Measurements from ENCODE around the gene CHAF1A. TPM values are rescaled to one million over a fixed set of nuclear protein-coding genes. Genes with fewer than 3 reads are reported as not detected.

Gene CHAF1A, protein sequence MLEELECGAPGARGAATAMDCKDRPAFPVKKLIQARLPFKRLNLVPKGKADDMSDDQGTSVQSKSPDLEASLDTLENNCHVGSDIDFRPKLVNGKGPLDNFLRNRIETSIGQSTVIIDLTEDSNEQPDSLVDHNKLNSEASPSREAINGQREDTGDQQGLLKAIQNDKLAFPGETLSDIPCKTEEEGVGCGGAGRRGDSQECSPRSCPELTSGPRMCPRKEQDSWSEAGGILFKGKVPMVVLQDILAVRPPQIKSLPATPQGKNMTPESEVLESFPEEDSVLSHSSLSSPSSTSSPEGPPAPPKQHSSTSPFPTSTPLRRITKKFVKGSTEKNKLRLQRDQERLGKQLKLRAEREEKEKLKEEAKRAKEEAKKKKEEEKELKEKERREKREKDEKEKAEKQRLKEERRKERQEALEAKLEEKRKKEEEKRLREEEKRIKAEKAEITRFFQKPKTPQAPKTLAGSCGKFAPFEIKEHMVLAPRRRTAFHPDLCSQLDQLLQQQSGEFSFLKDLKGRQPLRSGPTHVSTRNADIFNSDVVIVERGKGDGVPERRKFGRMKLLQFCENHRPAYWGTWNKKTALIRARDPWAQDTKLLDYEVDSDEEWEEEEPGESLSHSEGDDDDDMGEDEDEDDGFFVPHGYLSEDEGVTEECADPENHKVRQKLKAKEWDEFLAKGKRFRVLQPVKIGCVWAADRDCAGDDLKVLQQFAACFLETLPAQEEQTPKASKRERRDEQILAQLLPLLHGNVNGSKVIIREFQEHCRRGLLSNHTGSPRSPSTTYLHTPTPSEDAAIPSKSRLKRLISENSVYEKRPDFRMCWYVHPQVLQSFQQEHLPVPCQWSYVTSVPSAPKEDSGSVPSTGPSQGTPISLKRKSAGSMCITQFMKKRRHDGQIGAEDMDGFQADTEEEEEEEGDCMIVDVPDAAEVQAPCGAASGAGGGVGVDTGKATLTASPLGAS
- 31.1 and 31.4 TPM in 2 replicates for total RNA-seq

DNA sequence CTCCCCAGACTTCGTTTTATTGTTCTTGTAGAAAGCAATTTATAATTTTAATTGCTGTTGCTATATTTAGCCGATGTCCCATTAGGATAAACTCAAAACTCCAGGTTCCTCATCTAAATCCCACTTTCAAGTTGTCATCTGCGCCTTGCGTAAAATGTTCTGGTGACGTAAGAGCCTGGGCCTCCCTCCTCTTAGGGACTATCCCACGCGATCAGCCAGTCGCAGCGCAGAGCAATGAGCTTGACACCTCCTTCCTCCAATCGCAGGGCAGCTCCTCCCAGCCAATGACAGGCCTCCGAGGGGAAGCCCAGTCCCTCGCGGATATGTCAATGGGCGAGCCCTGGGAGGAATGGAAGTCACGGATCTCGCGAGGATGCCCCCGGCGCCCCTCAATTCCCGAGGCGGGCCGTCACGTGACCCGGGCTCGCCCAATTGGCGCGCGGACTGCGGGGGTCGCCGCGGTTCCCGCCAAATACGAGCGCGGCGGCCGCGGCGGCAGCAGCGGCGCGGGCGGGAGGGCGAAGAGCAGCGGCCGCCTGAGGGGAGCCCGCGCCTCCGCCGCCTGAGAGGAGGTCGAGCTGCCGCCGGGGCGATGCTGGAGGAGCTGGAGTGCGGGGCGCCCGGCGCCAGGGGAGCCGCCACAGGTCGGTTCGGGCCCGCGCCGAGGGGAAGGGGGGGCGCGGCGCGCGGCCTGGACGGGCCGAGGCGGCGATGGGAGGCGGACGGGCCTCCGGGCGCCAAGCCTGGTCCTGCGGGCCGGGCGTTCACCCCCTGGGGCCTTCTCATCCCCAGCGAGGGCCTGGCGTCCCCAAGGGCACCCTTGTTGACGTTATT is at the start of gene CHAF1A:
Gene CHAF1A (plus strand): TSS at position 470 of the 834 bp plus-strand sequence. CDS start 123 bp downstream, at position 593.

DNA sequence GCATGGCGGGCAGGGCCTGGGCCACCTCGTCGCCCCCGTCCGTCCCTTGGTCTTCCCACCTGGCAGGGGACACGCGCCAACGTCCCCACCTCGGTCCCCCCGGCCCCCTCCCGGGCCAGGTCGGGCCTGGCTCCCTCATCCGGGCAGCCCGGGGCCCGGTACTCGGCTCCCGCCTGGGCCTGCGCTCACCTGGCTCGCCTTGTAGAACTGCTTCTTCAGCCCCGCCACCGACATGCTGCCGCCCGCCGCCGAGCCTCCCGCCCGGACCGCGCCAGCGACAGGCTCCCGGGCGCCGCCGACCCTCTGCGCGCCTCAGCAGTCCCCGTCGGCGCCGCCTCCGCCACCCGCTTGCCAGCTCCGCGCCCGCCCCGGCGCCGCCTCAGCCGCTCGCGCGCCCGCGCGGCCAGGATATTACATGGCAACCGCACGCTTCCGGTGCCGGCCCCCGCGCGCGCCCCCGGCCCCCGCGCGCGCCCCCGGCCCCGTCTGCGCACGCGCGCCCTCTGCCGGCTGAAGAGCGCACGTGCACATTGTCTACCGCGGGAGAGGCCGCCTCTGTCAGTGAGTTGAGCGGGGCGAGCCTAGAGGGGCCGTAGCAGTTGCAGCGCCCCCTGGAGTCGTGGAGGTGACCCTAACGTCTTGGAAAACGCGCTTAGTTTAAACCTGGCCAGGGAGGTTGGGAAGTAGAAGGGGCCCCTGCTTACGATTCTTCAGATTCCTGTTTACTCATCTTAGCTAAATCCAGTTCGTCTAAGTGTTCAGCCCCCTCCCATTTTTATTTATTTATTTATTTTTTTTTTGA is 2.1 kb upstream of the CHAF1A start, which contains the start of gene SH3GL1:
Gene SH3GL1 (minus strand): TSS at position 413 of the 802 bp plus-strand sequence. CDS start 179 bp downstream, at position 234.

DNA sequence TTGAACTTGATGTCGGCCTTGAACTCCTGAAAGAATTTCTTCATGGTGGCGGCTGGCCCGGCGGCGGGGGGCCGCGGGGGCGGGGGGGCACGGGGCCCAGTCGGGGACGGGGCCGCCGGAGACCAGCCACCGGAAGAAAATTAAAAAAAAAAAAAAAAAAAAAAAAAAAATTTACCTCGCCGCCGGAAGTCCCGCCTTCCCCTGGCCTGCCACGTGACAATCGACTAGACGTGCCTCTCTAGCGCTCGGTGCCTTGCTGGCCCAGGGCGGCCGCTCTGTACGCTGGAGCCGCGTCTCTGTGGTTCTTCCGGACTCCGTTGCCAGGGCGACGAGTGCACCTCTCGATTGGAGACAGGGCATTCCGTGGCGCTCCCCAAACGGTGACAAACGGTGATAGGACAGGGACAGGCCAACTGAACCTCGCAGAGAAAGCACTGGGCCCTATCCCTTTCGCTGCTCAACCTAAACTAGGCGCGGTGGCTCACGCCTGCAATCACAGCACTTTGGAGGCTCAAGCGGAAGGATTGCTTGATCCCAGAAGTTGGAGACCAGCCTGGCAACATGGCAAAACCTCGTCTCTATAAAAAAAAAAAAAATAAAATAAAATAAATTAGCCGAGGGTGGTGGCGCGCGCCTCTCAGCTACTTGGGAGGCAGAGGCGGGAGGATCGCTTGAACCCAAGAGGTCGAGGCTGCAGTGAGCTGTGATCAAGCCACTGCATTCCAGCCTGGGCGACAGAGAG is 55.4 kb downstream of the CHAF1A start, which contains the start of gene UBXN6:
Gene UBXN6 (minus strand): TSS at position 141 of the 742 bp plus-strand sequence. CDS start 97 bp downstream, at position 44.

DNA sequence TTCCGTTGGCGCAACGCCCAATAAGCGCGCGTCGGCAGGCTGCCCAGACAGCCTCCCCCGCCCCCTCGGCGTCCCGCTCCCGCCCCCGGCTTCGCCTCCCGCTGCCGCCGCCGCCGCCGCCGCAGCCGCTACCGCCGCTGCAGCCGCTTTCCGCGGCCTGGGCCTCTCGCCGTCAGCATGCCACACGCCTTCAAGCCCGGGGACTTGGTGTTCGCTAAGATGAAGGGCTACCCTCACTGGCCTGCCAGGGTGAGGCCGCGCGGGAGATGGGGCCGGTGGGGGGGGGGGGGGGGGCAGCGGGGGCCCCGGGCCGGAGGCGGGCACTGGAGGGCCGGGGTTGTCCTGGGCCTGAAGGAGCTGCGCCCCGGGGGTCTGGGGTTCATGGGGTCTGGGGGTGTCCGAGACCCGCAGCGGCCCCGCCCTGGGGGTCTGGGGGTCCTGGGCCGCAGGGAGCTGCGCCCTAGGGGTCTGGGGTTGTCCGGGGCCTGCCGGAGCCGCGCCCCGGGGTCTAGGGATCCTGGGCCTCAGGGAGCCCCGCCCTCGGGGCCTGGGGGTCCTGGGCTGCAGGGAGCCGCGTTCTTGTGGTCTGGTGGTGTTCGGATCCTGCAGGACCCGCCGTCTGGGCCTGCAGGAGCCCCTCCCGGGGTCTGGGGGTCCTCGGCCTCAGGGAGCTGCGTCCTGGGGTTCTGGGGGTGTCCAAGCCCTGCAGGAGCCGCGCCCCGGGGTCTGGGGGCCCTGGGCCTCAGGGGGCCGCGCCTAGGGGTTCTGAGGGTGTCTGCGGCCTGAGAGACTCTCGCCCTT is 69.9 kb downstream of the CHAF1A start, which contains the start of gene HDGFL2:
Gene HDGFL2 (plus strand): TSS at position 124 of the 801 bp plus-strand sequence. CDS start 54 bp downstream, at position 178.

Other genes with a start within 250 kb of the CHAF1A start
- gene CREB3L3, start 249.0 kb upstream of the CHAF1A start, total RNA-seq = not detected in 2 replicates
- gene SIRT6, start 220.1 kb upstream of the CHAF1A start, total RNA-seq = 20.2 and 25.4 TPM in 2 replicates
- gene ANKRD24, start 220.0 kb upstream of the CHAF1A start, total RNA-seq = 0.15 and 2.0 TPM in 2 replicates
- gene EBI3, start 173.1 kb upstream of the CHAF1A start, total RNA-seq = 0.34 TPM in 1 of 2 replicates, not detected in the other
- 24.8 and 26.1 TPM in 2 replicates for gene YJU2, start 155.6 kb upstream of the CHAF1A start, total RNA-seq
- not detected in 2 replicates for gene SHD, start 123.4 kb upstream of the CHAF1A start, total RNA-seq
- gene TMIGD2, start 100.3 kb upstream of the CHAF1A start, total RNA-seq = not detected in 2 replicates
- gene FSD1, start 98.0 kb upstream of the CHAF1A start, total RNA-seq = 24.4 and 28.6 TPM in 2 replicates
- gene STAP2, start 63.8 kb upstream of the CHAF1A start, total RNA-seq = 5.4 and 6.4 TPM in 2 replicates
- 3.5 and 4.8 TPM in 2 replicates for gene MPND, start 59.1 kb upstream of the CHAF1A start, total RNA-seq
- 110 and 114 TPM in 2 replicates for gene SH3GL1, start 2.1 kb upstream of the CHAF1A start, total RNA-seq
- gene UBXN6, start 55.2 kb downstream of the CHAF1A start, total RNA-seq = 50.1 and 65.6 TPM in 2 replicates
- gene HDGFL2, start 69.7 kb downstream of the CHAF1A start, total RNA-seq = 74.9 and 86.6 TPM in 2 replicates
- 0.15 and 0.17 TPM in 2 replicates for gene PLIN4, start 115.8 kb downstream of the CHAF1A start, total RNA-seq
- gene PLIN5, start 132.6 kb downstream of the CHAF1A start, total RNA-seq = not detected in 2 replicates
- not detected in 2 replicates for gene LRG1, start 137.4 kb downstream of the CHAF1A start, total RNA-seq
- 0.45 and 0.67 TPM in 2 replicates for gene SEMA6B, start 157.0 kb downstream of the CHAF1A start, total RNA-seq
- gene TNFAIP8L1, start 236.9 kb downstream of the CHAF1A start, total RNA-seq = 5.4 and 6.5 TPM in 2 replicates

Measured in bronchus fibroblast of lung (primary cell).